Articular chondrocyte of knee joint (primary cell): ENCODE measurements around the gene IQUB. TPM values are rescaled to one million over a fixed set of nuclear protein-coding genes. Genes with fewer than 3 reads are reported as not detected.

Source experiments
- small RNA-seq: library from RNA; depleted of rRNA; stranded (forward); fragments of <200 nt; gene quantifications from one replicate; pipeline ENCODE3, GENCODE V24; 2012
- total RNA-seq: library from RNA; depleted of rRNA; stranded (reverse); fragments of >200 nt; gene quantifications from 2 replicates; pipeline ENCODE4 v1.2.3, GENCODE V29; 2012

Gene IQUB
- total RNA-seq = 1.2 and 1.6 TPM in 2 replicates

DNA sequence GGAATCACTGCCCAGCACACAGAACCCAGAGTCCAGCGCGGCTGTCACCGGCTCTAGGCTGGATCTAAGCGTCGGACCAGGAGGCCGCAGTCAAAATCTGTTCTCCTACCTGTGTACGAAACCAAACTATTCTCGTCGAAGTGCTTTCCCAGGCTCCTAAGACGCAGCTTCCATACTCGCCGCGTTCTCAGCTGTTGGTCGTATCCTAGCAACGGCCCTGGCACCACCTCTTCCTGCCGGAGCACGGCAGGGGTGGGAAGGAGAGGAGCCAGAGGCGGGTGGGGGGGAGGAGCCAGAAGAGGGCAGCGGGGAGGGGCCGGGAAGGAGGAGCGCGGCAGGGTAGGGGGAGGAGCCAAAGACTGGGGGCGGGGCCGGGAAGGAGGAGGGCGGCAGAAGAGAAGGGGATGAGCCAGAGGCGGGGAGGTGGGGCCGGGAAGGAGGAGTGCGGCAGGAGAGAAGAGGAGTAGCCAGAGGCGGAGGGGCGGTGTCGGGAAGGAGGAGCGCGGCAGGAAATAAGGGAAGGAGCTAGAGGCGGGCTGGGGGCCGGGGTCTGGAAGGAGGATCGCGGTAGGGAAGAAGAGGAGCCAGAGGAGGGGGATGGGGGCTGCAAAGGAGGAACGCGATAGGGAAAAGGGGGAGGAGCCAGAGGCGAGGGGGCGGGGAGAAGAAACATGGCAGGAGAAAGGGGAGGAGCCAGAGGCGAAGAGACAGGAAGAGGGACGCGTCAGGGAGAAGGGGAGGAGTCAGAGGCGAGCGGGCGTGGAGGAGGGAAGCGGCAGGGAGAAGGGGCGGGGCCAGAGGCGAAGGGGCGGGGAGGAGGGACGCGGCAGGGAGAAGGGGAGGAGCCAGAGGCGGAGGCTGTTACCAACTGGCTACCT is at the start of gene IQUB:
TSS of gene IQUB (minus strand) at position 213 of the 878 bp plus-strand sequence. CDS start 22,255 bp downstream, outside the sequence.

GRCh38 chr7:123557398-123558288 is 23.2 kb upstream of the IQUB start, which contains the start of gene NDUFA5:
TSS of gene NDUFA5 (minus strand) at chr7:123557818. CDS start at chr7:123557795, 23 bp downstream.

Small RNA genes within 50 kb of the gene (small RNA-seq; reads per million reads assigned to genes)
- gene RNU6-296P = not detected

Other genes starting within 250 kb of the IQUB start
- gene NDUFA5, start 23.2 kb upstream of the IQUB start, total RNA-seq = 44.0 and 46.3 TPM in 2 replicates
- not detected in 2 replicates for gene ASB15, start 67.2 kb upstream of the IQUB start, total RNA-seq
- not detected in 2 replicates for gene LMOD2, start 121.3 kb upstream of the IQUB start, total RNA-seq
- gene WASL, start 214.4 kb upstream of the IQUB start, total RNA-seq = 23.8 and 26.2 TPM in 2 replicates